Lung (tissue), 12 donors: ENCODE measurements around the gene DECR2. TPM values are rescaled to one million over a fixed set of nuclear protein-coding genes. Genes with fewer than 3 reads are reported as not detected.
A peak's percentile ranks its signal among the peaks of the same experiment; 100 is the strongest.

Experiments
- ATAC-seq: fragments of 200-7000 bp; cut with Tn5 transposase; one replicate; pipeline ENCODE4 v1.9.1; 2020; ENCODE audit warnings: moderate number of reproducible peaks; ENCODE audit not compliant: insufficient read depth, low FRiP score
- DNase-seq, 3 donors: peaks; one replicate each; pipeline ENCODE4 v3.0.0-alpha.2; 2013 to 2017
- H3K27ac ChIP-seq, 2 donors: one replicate each; pipeline ENCODE4 v1.5.1; 2013; ENCODE audit warnings: mild to moderate bottlenecking in 2 of 2, moderate library complexity in 2 of 2, control low read depth in 1 of 2, inconsistent platforms in 1 of 2, low read depth in 1 of 2, low read length in 1 of 2
- H3K27me3 ChIP-seq, 3 donors: one replicate each; pipeline ENCODE4 v1.5.1; 2013; ENCODE audit warnings: low read length in 2 of 3; ENCODE audit not compliant: control insufficient read depth in 3 of 3, insufficient read depth in 3 of 3
- H3K36me3 ChIP-seq, 4 donors: one replicate each; pipeline ENCODE4 v1.5.1; 2013; ENCODE audit warnings: low read length in 4 of 4, mild to moderate bottlenecking in 1 of 4, moderate library complexity in 1 of 4; ENCODE audit not compliant: control insufficient read depth in 4 of 4, insufficient read depth in 4 of 4
- H3K4me1 ChIP-seq, 5 donors: one replicate each; pipeline ENCODE4 v1.5.1; 2013; ENCODE audit warnings: low read length in 5 of 5, mild to moderate bottlenecking in 2 of 5, moderate library complexity in 1 of 5; ENCODE audit not compliant: control insufficient read depth in 5 of 5, insufficient read depth in 5 of 5
- H3K4me3 ChIP-seq: one replicate; pipeline ENCODE4 v1.5.1; 2013; ENCODE audit warnings: mild to moderate bottlenecking, control low read depth, moderate library complexity
- H3K9ac ChIP-seq, 2 donors: one replicate each; pipeline ENCODE4 v1.5.1; 2013; ENCODE audit warnings: low read length in 2 of 2, control low read depth in 1 of 2; ENCODE audit not compliant: insufficient read depth in 1 of 2
- H3K9me3 ChIP-seq, 4 donors: one replicate each; pipeline ENCODE4 v1.5.1; 2013; ENCODE audit warnings: low read length in 3 of 4, mild to moderate bottlenecking in 1 of 4, moderate library complexity in 1 of 4; ENCODE audit not compliant: control insufficient read depth in 4 of 4, insufficient read depth in 3 of 4
- whole genome bisulfite sequencing, 2 donors: extraction: QIAGEN DNeasy Blood & Tissue Kit; methylation state at CpG; one replicate each; pipeline ENCODE4 v1.1.7; 2013; 5-methylcytosine and 5-hydroxymethylcytosine counted together
- polyA plus RNA-seq, 2 donors: library from polyadenylated mRNA; stranded (reverse); fragments of 200-250 nt; gene quantifications; one replicate each; pipeline ENCODE4 v1.2.1, GENCODE V29; 2013
- total RNA-seq, 2 donors: library from RNA; depleted of rRNA in 1 of 2; stranded (reverse); fragments of >200 nt in 1 of 2; gene quantifications; one replicate each; pipeline ENCODE4 v1.2.1, GENCODE V29; 2014 to 2021
- TF ChIP-seq, protein P1 (sequence below): IDR thresholded peaks from 2 replicates; pipeline ENCODE4 v1.5.1; 2012; ENCODE audit warnings: mild to moderate bottlenecking; ENCODE audit errors: control extremely low read depth, extremely low read depth
- donor health status: control.
- donor health status: control.
- donor health status: Bipolar disorder and iron deficiency.
- donor health status: healthy.
- donor health status: DM: yes; HTN: yes; CAD: no.

Gene DECR2
- total and polyA plus RNA-seq, 4 donors = 5.2 to 18.3 (median 15.7) TPM

GRCh38 chr16:381012-381788 is 20.5 kb upstream of the DECR2 start:
- TF ChIP-seq, protein P1, sequence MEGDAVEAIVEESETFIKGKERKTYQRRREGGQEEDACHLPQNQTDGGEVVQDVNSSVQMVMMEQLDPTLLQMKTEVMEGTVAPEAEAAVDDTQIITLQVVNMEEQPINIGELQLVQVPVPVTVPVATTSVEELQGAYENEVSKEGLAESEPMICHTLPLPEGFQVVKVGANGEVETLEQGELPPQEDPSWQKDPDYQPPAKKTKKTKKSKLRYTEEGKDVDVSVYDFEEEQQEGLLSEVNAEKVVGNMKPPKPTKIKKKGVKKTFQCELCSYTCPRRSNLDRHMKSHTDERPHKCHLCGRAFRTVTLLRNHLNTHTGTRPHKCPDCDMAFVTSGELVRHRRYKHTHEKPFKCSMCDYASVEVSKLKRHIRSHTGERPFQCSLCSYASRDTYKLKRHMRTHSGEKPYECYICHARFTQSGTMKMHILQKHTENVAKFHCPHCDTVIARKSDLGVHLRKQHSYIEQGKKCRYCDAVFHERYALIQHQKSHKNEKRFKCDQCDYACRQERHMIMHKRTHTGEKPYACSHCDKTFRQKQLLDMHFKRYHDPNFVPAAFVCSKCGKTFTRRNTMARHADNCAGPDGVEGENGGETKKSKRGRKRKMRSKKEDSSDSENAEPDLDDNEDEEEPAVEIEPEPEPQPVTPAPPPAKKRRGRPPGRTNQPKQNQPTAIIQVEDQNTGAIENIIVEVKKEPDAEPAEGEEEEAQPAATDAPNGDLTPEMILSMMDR = no peak
- 1% methylated on average over 30 to 73 of the region's 73 CpGs for WGBS, 2 donors
- peak in 2 of 3 donors; percentile 23 to 41 for DNase-seq
- no peaks in the 10 kb centered on the region for H3K9me3 ChIP-seq
- peak overlapping the region; percentile 71 for H3K4me3 ChIP-seq
- H3K27me3 ChIP-seq = no peaks in the 10 kb centered on the region
- H3K36me3 ChIP-seq = peaks cover 0 to 16% (median under 1%) of the 10 kb centered on the region in 4 donors
- H3K27ac ChIP-seq = peak overlapping the region; percentile 61 to 75
- peaks cover 0 to 23% (median 4%) of the 10 kb centered on the region in 5 donors for H3K4me1 ChIP-seq
- H3K9ac ChIP-seq = no peak overlapping the region
- peak; percentile 6 for ATAC-seq

GRCh38 chr16:381789-382717 is 19.6 kb upstream of the DECR2 start, which contains the start of gene PGAP6:
Gene PGAP6, minus strand, starts transcription at chr16:381978. Its CDS starts 157 bp downstream, at chr16:381821.
- 0% methylated on average over 35 to 120 of the region's 123 CpGs for whole genome bisulfite sequencing, 2 donors
- ATAC-seq = peak; percentile 77

GRCh38 chr16:383326-384051 is 18.2 kb upstream of the DECR2 start:
- ATAC-seq (no peak), DNase-seq (peak; percentile 40 to 58 (median 52))
- 16 to 20% methylated on average over 33 of the region's 33 CpGs for WGBS, 2 donors

More at GRCh38 chr16:381789-382717, 19.6 kb upstream of the DECR2 start, which contains the start of gene PGAP6:
- peak; percentile 48 to 71 (median 62) for DNase-seq
- H3K27ac ChIP-seq = peak within 1 kb of the TSS; percentile 80 to 82
- H3K9ac ChIP-seq = no peak within 1 kb of the TSS
- H3K36me3 ChIP-seq = peaks cover 0 to 8% (median 0%) of the 10 kb centered on the region in 4 donors
- H3K9me3 ChIP-seq = no peaks in the 10 kb centered on the region
- TF ChIP-seq, protein P1 = no peak
- H3K4me1 ChIP-seq = peaks cover 0 to 27% (median 4%) of the 10 kb centered on the region in 5 donors
- H3K27me3 ChIP-seq = no peaks in the 10 kb centered on the region
- H3K4me3 ChIP-seq = peak within 1 kb of the TSS; percentile 82

More at GRCh38 chr16:383326-384051, 18.2 kb upstream of the DECR2 start:
- TF ChIP-seq, protein P1 = no peak
- Histone ChIP-seq H3K4me1 (peaks cover 0 to 29% (median 4%) of the 10 kb centered on the region in 5 donors), H3K36me3 (no peaks in the 10 kb centered on the region), H3K27ac (peak overlapping the region in 1 of 2 donors; percentile 18), H3K9ac (no peak overlapping the region), H3K9me3 (no peaks in the 10 kb centered on the region), H3K4me3 (no peak overlapping the region), H3K27me3 (no peaks in the 10 kb centered on the region)
